Spleen (tissue), 11 donors: ENCODE results near the gene IMPACT. TPM values are rescaled to one million over a fixed set of nuclear protein-coding genes. Genes with fewer than 3 reads are reported as not detected.

Experiments used
- DNase-seq: peaks from one replicate; pipeline ENCODE4 v3.0.0-alpha.2; 2020
- H3K27ac ChIP-seq, 8 donors: fragments of 200-600 bp; sonication (generic) in 7 of 8; 1 replicate in 4 of 8; 2 replicates in 4 of 8; pipeline versions ENCODE4 v1.5.0 to v1.8.0; 2016 to 2021; ENCODE audit warnings: inconsistent platforms in 4 of 8, mild to moderate bottlenecking in 4 of 8, moderate library complexity in 1 of 8
- H3K27me3 ChIP-seq, 7 donors: fragments of 200-600 bp; sonication (generic) in 6 of 7; replicated peaks in 1 of 7; 1 replicate in 4 of 7; 2 replicates in 3 of 7; pipeline versions ENCODE4 v1.5.0 to v1.8.0; 2016 to 2021; ENCODE audit warnings: inconsistent platforms in 3 of 7, mild to moderate bottlenecking in 1 of 7
- H3K36me3 ChIP-seq, 6 donors: fragments of 200-600 bp; sonication (generic) in 5 of 6; 1 replicate in 4 of 6; 2 replicates in 2 of 6; pipeline versions ENCODE4 v1.5.0 to v1.8.0; 2016 to 2021; ENCODE audit warnings: inconsistent platforms in 2 of 6
- H3K4me1 ChIP-seq, 6 donors: fragments of 200-600 bp; sonication (generic) in 5 of 6; 1 replicate in 3 of 6; 2 replicates in 3 of 6; pipeline versions ENCODE4 v1.5.0 to v1.8.0; 2016 to 2021; ENCODE audit warnings: inconsistent platforms in 3 of 6
- H3K4me3 ChIP-seq, 8 donors: fragments of 200-600 bp; sonication (generic) in 7 of 8; 1 replicate in 4 of 8; 2 replicates in 4 of 8; pipeline versions ENCODE4 v1.5.0 to v1.8.0; 2016 to 2021; ENCODE audit warnings: inconsistent platforms in 4 of 8, mild to moderate bottlenecking in 4 of 8, moderate library complexity in 2 of 8
- H3K9me3 ChIP-seq, 8 donors: fragments of 200-600 bp; sonication (generic) in 7 of 8; 1 replicate in 4 of 8; 2 replicates in 4 of 8; pipeline versions ENCODE4 v1.5.0 to v1.8.0; 2016 to 2021; ENCODE audit warnings: inconsistent platforms in 4 of 8
- POLR2A ChIP-seq, 3 donors: fragments of 450-650 bp; IDR thresholded peaks; one replicate each; pipeline ENCODE4 v1.5.1; 2017; ENCODE audit warnings: antibody characterized with exemption in 3 of 3, mild to moderate bottlenecking in 1 of 3
- POLR2AphosphoS5 ChIP-seq, 3 donors: sonication (generic); formaldehyde crosslinking; IDR thresholded peaks; one replicate each; pipeline ENCODE4 v1.5.1; 2017; ENCODE audit warnings: antibody characterized with exemption in 3 of 3
- WGBS, 5 donors: extraction: QIAGEN DNeasy Blood & Tissue Kit in 3 of 5; methylation state at CpG; one replicate each; pipeline versions ENCODE4 v1.1.5 to v1.1.7; 2013 to 2018; 5-methylcytosine and 5-hydroxymethylcytosine counted together
- intact Hi-C: fragments of 100-400 bp; cut with DNase I; formaldehyde crosslinking; loops from one replicate; pipeline ENCODE4 v1.15.0; 2023; ENCODE audit warnings: low total_unique reads
- polyA plus RNA-seq, 3 donors: library from polyadenylated mRNA; stranded (reverse); fragments of 200-250 nt; gene quantifications; one replicate each; pipeline ENCODE4 v1.2.1, GENCODE V29; 2013
- total RNA-seq, 7 donors: library from RNA; depleted of rRNA in 3 of 7; stranded (reverse); fragments of >200 nt in 3 of 7; fragmentation: NEBNext Ultra II Directional in 4 of 7; extraction: Animal tissue kit (Norgen Biotek cat#: 25700) in 4 of 7; gene quantifications; one replicate each; pipeline versions ENCODE4 v1.1.0 to v1.2.1, GENCODE V29; 2016 to 2021
- TF ChIP-seq, protein P1 (sequence below), 11 experiments: fragments of 200-600 bp in 7 of 11; fragments of 450-650 bp in 4 of 11; sonication (generic) in 4 of 11; IDR thresholded peaks in 8 of 11; conservative IDR thresholded peaks in 3 of 11; 1 replicate in 7 of 11; 2 replicates in 4 of 11; pipeline versions ENCODE4 v1.4.0 to v1.8.0; 2016 to 2021; ENCODE audit warnings: antibody characterized with exemption in 11 of 11, inconsistent platforms in 4 of 11, mild to moderate bottlenecking in 1 of 11
- donor health status: healthy with polysubstance abuse.
- donor health status: DM: no; HTN: no; CAD: no; lungs with moderate emphysema.
- donor health status: DM: no; HTN: no; CAD: no.
- donor health status: Bipolar disorder and iron deficiency.
- donor health status: healthy.
- donor health status: DM: no; HTN: no; CAD: no.
- donor health status: DM: yes; HTN: yes; CAD: no.

The IMPACT gene
- total and polyA plus RNA-seq, 10 donors: 10.6 to 36.7 (median 22.0) TPM

DNA sequence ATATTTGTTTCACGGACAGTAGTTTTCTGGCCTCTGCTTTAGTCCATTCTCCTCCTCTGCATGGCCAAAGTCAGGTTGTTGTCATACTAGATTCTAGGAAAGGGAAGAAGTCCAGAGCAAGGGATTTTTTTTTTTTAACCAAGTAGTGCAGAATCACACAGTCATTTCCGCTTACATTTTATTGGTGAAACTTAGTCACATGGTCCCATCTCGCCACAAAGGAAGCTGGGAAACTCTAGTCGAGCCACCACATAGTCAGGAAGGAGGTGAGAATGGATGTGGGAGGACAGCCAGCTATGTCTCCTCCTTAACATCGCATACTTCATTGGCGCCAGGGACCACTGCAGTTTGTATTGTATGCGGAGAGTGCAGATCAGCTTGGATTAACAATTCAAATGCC, 44.3 kb downstream of the IMPACT start:
- TF ChIP-seq, protein P1, sequence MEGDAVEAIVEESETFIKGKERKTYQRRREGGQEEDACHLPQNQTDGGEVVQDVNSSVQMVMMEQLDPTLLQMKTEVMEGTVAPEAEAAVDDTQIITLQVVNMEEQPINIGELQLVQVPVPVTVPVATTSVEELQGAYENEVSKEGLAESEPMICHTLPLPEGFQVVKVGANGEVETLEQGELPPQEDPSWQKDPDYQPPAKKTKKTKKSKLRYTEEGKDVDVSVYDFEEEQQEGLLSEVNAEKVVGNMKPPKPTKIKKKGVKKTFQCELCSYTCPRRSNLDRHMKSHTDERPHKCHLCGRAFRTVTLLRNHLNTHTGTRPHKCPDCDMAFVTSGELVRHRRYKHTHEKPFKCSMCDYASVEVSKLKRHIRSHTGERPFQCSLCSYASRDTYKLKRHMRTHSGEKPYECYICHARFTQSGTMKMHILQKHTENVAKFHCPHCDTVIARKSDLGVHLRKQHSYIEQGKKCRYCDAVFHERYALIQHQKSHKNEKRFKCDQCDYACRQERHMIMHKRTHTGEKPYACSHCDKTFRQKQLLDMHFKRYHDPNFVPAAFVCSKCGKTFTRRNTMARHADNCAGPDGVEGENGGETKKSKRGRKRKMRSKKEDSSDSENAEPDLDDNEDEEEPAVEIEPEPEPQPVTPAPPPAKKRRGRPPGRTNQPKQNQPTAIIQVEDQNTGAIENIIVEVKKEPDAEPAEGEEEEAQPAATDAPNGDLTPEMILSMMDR (IDR thresholded peaks at IDR 0.05 in 8 of 11, conservative IDR thresholded peaks at IDR 0.05 in 3 of 11): no peak
- TF ChIP-seq POLR2AphosphoS5 (IDR thresholded peaks at IDR 0.05) (no peak), POLR2A (IDR thresholded peaks at IDR 0.05) (no peak)
- H3K27me3 ChIP-seq: no peaks in the 10 kb centered on the region
- H3K4me1 ChIP-seq: no peaks in the 10 kb centered on the region
- H3K4me3 ChIP-seq: no peak overlapping the region
- DNase-seq: no peak
- intact Hi-C loops: no loop called here
- H3K9me3 ChIP-seq: no peaks in the 10 kb centered on the region
- no peaks in the 10 kb centered on the region for H3K36me3 ChIP-seq
- no peak overlapping the region for H3K27ac ChIP-seq
- WGBS, 5 donors: 83 to 93% (median 87%) methylated on average over 7 of the region's 7 CpGs

- WGBS, 5 donors: 89 to 98% (median 91%) methylated on average over 5 of the region's 5 CpGs
- H3K27ac ChIP-seq: no peak overlapping the region
- no peaks in the 10 kb centered on the region for H3K9me3 ChIP-seq
These were observed 46.1 kb downstream of the IMPACT start for GRCh38 chr18:24472591-24472990.

GRCh38 chr18:24474406-24474805, 47.9 kb downstream of the IMPACT start:
- no peaks in the 10 kb centered on the region for H3K4me1 ChIP-seq
- no peak overlapping the region for H3K4me3 ChIP-seq
- TF ChIP-seq POLR2A (IDR thresholded peaks at IDR 0.05): no peak
- TF ChIP-seq, protein P1 (IDR thresholded peaks at IDR 0.05 in 8 of 11, conservative IDR thresholded peaks at IDR 0.05 in 3 of 11): no peak
- no peak for TF ChIP-seq POLR2AphosphoS5 (IDR thresholded peaks at IDR 0.05)
- no peak overlapping the region for H3K27ac ChIP-seq
- 56 to 74% (median 70%) methylated on average over 2 of the region's 2 CpGs for WGBS, 5 donors
- no peaks in the 10 kb centered on the region for H3K36me3 ChIP-seq
- intact Hi-C loops: no loop called here
- no peak for DNase-seq
- H3K9me3 ChIP-seq: no peaks in the 10 kb centered on the region
- H3K27me3 ChIP-seq: no peaks in the 10 kb centered on the region

More at GRCh38 chr18:24472591-24472990, 46.1 kb downstream of the IMPACT start:
- DNase-seq: no peak
- TF ChIP-seq, protein P1 (IDR thresholded peaks at IDR 0.05 in 8 of 11, conservative IDR thresholded peaks at IDR 0.05 in 3 of 11): no peak
- TF ChIP-seq POLR2A (IDR thresholded peaks at IDR 0.05): no peak
- TF ChIP-seq POLR2AphosphoS5 (IDR thresholded peaks at IDR 0.05): no peak
- Histone ChIP-seq H3K4me1 (no peaks in the 10 kb centered on the region), H3K4me3 (no peak overlapping the region), H3K36me3 (no peaks in the 10 kb centered on the region), H3K27me3 (no peaks in the 10 kb centered on the region)
- intact Hi-C loops: no loop called here

DNA sequence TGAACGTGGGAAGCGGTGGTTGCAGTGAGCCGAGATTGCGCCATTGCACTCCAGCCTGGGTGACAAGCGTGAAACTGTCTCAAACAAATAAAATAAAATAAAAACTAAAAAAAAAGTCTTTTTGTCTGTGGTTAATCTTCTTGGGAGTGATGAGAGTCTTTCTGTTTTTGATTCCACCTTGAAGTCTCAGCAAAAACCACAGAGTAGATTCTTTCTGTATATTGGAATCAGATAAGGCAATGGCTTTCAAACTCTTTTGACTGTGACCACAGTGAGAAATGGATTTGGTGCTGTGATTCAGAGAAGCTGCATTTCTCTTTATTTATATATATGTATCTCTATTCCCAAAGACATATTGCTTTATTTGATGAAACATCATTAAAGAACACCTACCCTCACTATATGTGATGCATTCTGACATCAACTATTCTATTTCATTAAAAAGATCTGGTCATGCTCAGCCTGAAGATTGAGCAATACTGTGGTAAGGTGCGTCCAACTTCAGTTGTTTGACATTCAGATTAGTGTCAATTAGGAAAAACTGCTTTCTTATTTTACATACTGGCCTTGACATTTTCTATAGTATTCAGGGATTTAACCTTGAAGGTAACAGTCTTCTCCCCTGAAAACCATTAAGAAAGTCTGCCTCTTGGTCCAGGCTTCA, 49.6 kb downstream of the IMPACT start:
- no peak for DNase-seq
- no peak for TF ChIP-seq POLR2A (IDR thresholded peaks at IDR 0.05)
- TF ChIP-seq POLR2AphosphoS5 (IDR thresholded peaks at IDR 0.05): no peak
- TF ChIP-seq, protein P1 (IDR thresholded peaks at IDR 0.05 in 8 of 11, conservative IDR thresholded peaks at IDR 0.05 in 3 of 11): no peak
- H3K27ac ChIP-seq: no peak overlapping the region
- no peaks in the 10 kb centered on the region for H3K27me3 ChIP-seq
- no peaks in the 10 kb centered on the region for H3K4me1 ChIP-seq
- peaks cover 0 to 4% (median 0%) of the 10 kb centered on the region in 8 donors for H3K9me3 ChIP-seq
- intact Hi-C loops: no loop called here
- 55 to 81% (median 70%) methylated on average over 6 of the region's 6 CpGs for WGBS, 5 donors
- no peaks in the 10 kb centered on the region for H3K36me3 ChIP-seq
- H3K4me3 ChIP-seq: no peak overlapping the region
